Esophagus muscularis mucosa (tissue), 4 donors: ENCODE measurements around the gene FOXRED2. TPM values are rescaled to one million over a fixed set of nuclear protein-coding genes. Genes with fewer than 3 reads are reported as not detected.
A peak's percentile ranks its signal among the peaks of the same experiment; 100 is the strongest.

Experiments
- DNase-seq: peaks from one replicate; pipeline ENCODE4 v3.0.0-alpha.2; 2017; ENCODE audit errors: extremely low spot score
- H3K27ac ChIP-seq, 4 donors: fragments of 200-600 bp; sonication (generic); replicated peaks in 1 of 4; 1 replicate in 3 of 4; 2 replicates in 1 of 4; pipeline ENCODE4 v1.5.1; 2016 to 2019; ENCODE audit warnings: mild to moderate bottlenecking in 1 of 4
- H3K27me3 ChIP-seq, 4 donors: fragments of 200-600 bp; sonication (generic); one replicate each; pipeline versions ENCODE4 v1.5.1 to v1.6.0; 2016 to 2019
- H3K36me3 ChIP-seq, 4 donors: fragments of 200-600 bp; sonication (generic); one replicate each; pipeline ENCODE4 v1.5.1; 2016 to 2019
- H3K4me1 ChIP-seq, 4 donors: fragments of 200-600 bp; sonication (generic); one replicate each; pipeline ENCODE4 v1.5.1; 2016 to 2019
- H3K4me3 ChIP-seq, 4 donors: fragments of 200-600 bp; sonication (generic); 1 replicate in 2 of 4; 2 replicates in 2 of 4; pipeline ENCODE4 v1.5.1; 2016 to 2019; ENCODE audit warnings: mild to moderate bottlenecking in 4 of 4, moderate library complexity in 1 of 4
- H3K9me3 ChIP-seq, 4 donors: fragments of 200-600 bp; sonication (generic); 1 replicate in 3 of 4; 2 replicates in 1 of 4; pipeline ENCODE4 v1.5.1; 2016 to 2019
- CTCF ChIP-seq, 3 experiments: fragments of 200-600 bp in 2 of 3; fragments of 450-650 bp in 1 of 3; sonication (generic) in 2 of 3; IDR thresholded peaks; one replicate each; pipeline ENCODE4 v1.5.1; 2017 to 2019; ENCODE audit warnings: antibody characterized with exemption in 3 of 3, mild to moderate bottlenecking in 2 of 3, moderate library complexity in 1 of 3
- EP300 ChIP-seq: sonication (generic); formaldehyde crosslinking; IDR thresholded peaks from one replicate; pipeline ENCODE4 v1.6.1; 2017; ENCODE audit warnings: antibody characterized with exemption
- POLR2A ChIP-seq: fragments of 450-650 bp; IDR thresholded peaks from one replicate; pipeline ENCODE4 v1.6.1; 2017; ENCODE audit warnings: antibody characterized with exemption, moderate library complexity, mild to moderate bottlenecking, low read depth
- POLR2AphosphoS5 ChIP-seq, 2 donors: sonication (generic); formaldehyde crosslinking; IDR thresholded peaks; one replicate each; pipeline ENCODE4 v1.6.1; 2017; ENCODE audit warnings: antibody characterized with exemption in 2 of 2
- WGBS: methylation state at CpG from one replicate; pipeline ENCODE4 v1.1.5; 2018; 5-methylcytosine and 5-hydroxymethylcytosine counted together
- intact Hi-C: fragments of 100-400 bp; cut with DNase I; formaldehyde crosslinking; loops from one replicate; pipeline ENCODE4 v1.15.1; 2023
- total RNA-seq, 4 donors: library from RNA; depleted of rRNA; stranded (reverse); fragments of >200 nt; gene quantifications; one replicate each; pipeline versions ENCODE4 v1.1.0 to v1.2.1, GENCODE V29; 2016

The FOXRED2 gene
- total RNA-seq, 4 donors from 2014 or later: 4.6 to 12.5 (median 5.4) TPM

- H3K4me3 ChIP-seq: no peak overlapping the region
- no peaks in the 10 kb centered on the region for H3K9me3 ChIP-seq
- H3K36me3 ChIP-seq: peaks cover 0 to 6% (median 0%) of the 10 kb centered on the region in 4 donors
- DNase-seq: no peak
- no peaks in the 10 kb centered on the region for H3K27me3 ChIP-seq
- no peak for TF ChIP-seq EP300
- peak; percentile 71 to 81 for TF ChIP-seq POLR2AphosphoS5 (IDR thresholded peaks at IDR 0.05)
- TF ChIP-seq CTCF (IDR thresholded peaks at IDR 0.05): no peak
- peak overlapping the region; percentile 89 to 97 (median 92) for H3K27ac ChIP-seq
- 59% methylated on average over 10 of the region's 16 CpGs for WGBS
- peaks cover 68 to 75% (median 72%) of the 10 kb centered on the region in 4 donors for H3K4me1 ChIP-seq
- intact Hi-C loops: no loop called here
Measured at GRCh38 chr22:36461665-36462649, 44.9 kb downstream of the FOXRED2 start.

DNA sequence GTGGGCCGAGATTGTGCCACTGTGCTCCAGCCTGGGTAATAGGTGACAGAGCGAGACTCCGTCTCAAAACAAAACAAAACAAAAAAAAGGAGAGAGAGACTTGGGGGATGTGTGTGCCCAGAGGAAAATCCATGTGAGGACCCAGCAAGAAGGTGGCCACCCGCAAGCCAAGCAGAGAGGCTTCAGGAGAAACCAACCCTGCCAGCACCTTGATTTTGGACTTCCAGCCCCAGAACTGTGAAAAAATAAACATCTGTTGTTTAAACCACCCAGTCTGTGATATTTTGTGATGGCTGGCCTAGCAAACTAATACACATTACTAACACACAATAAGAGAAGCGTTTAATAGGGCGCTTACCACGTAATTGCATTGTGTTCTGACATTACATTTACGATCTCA is 46.6 kb downstream of the FOXRED2 start:
- Histone ChIP-seq H3K9me3 (no peaks in the 10 kb centered on the region), H3K27ac (peak overlapping the region; percentile 84 to 97 (median 92)), H3K36me3 (no peaks in the 10 kb centered on the region), H3K4me1 (peaks cover 62 to 70% (median 65%) of the 10 kb centered on the region in 4 donors), H3K27me3 (no peaks in the 10 kb centered on the region), H3K4me3 (no peak overlapping the region)
- intact Hi-C loops: no loop called here
- WGBS: 97% methylated on average over 8 of the region's 8 CpGs
- DNase-seq: no peak
- TF ChIP-seq POLR2A: no peak
- no peak for TF ChIP-seq EP300
- no peak for TF ChIP-seq CTCF (IDR thresholded peaks at IDR 0.05)
- TF ChIP-seq POLR2AphosphoS5 (IDR thresholded peaks at IDR 0.05): no peak

- Histone ChIP-seq H3K27me3 (no peaks in the 10 kb centered on the region), H3K4me3 (no peak overlapping the region), H3K4me1 (peaks cover 56 to 74% (median 69%) of the 10 kb centered on the region in 4 donors), H3K27ac (peak overlapping the region; percentile 84 to 97 (median 92)), H3K36me3 (no peaks in the 10 kb centered on the region), H3K9me3 (no peaks in the 10 kb centered on the region)
- DNase-seq: no peak
- WGBS: 56% methylated on average over 7 of the region's 14 CpGs
- intact Hi-C loops: no loop called here
- TF ChIP-seq CTCF (IDR thresholded peaks at IDR 0.05) (no peak), EP300 (peak; percentile 7), POLR2AphosphoS5 (IDR thresholded peaks at IDR 0.05) (peak; percentile 37 to 53)
Measured at GRCh38 chr22:36457688-36458450, 49.0 kb downstream of the FOXRED2 start.

- H3K4me1 ChIP-seq: peaks cover 55 to 75% (median 69%) of the 10 kb centered on the region in 4 donors
- intact Hi-C loops: no loop called here
- TF ChIP-seq POLR2AphosphoS5 (IDR thresholded peaks at IDR 0.05) (no peak), POLR2A (no peak), EP300 (no peak), CTCF (IDR thresholded peaks at IDR 0.05) (no peak)
Measured at GRCh38 chr22:36456464-36456845, 50.4 kb downstream of the FOXRED2 start.

More at GRCh38 chr22:36456464-36456845, 50.4 kb downstream of the FOXRED2 start:
- H3K27me3 ChIP-seq: no peaks in the 10 kb centered on the region
- no peaks in the 10 kb centered on the region for H3K36me3 ChIP-seq
- no peaks in the 10 kb centered on the region for H3K9me3 ChIP-seq
- H3K4me3 ChIP-seq: no peak overlapping the region
- WGBS: 91% methylated on average over 12 of the region's 12 CpGs
- peak overlapping the region; percentile 84 to 97 (median 92) for H3K27ac ChIP-seq
- no peak for DNase-seq
